H9 (cell line): Measurements from ENCODE around the gene LAMC1. TPM values are rescaled to one million over a fixed set of nuclear protein-coding genes. Genes with fewer than 3 reads are reported as not detected.

Source experiments
- DNase-seq: peaks from one replicate; pipeline ENCODE4 v3.0.0-alpha.2; 2017
- H2AFZ ChIP-seq: one replicate; pipeline ENCODE4 v1.6.1; 2013; ENCODE audit warnings: mild to moderate bottlenecking, low read length, control low read depth, moderate library complexity
- H2AK5ac ChIP-seq: 2 replicates; pipeline ENCODE4 v1.6.1; 2013; ENCODE audit warnings: low read length, control low read depth, mixed read lengths; ENCODE audit not compliant: insufficient read length
- H2BK120ac ChIP-seq: one replicate; pipeline ENCODE4 v1.6.1; 2013; ENCODE audit warnings: low read depth, mild to moderate bottlenecking, low read length, control low read depth, inconsistent platforms; ENCODE audit not compliant: poor library complexity, severe bottlenecking
- H2BK12ac ChIP-seq: 2 replicates; pipeline ENCODE4 v1.6.1; 2013; ENCODE audit warnings: low read length, control low read depth, mixed read lengths, low read depth; ENCODE audit not compliant: insufficient read length
- H2BK15ac ChIP-seq: 2 replicates; pipeline ENCODE4 v1.6.1; 2013; ENCODE audit warnings: low read depth, low read length, control low read depth
- H2BK20ac ChIP-seq: one replicate; pipeline ENCODE4 v1.6.1; 2013; ENCODE audit warnings: low read depth, mild to moderate bottlenecking, low read length, control low read depth, inconsistent platforms; ENCODE audit not compliant: poor library complexity, severe bottlenecking
- H2BK5ac ChIP-seq: 2 replicates; pipeline ENCODE4 v1.6.1; 2013; ENCODE audit warnings: low read length, control low read depth, mixed read lengths; ENCODE audit not compliant: insufficient read length
- H3K14ac ChIP-seq: 2 replicates; pipeline ENCODE4 v1.6.1; 2013; ENCODE audit warnings: low read length, control low read depth; ENCODE audit not compliant: insufficient read depth
- H3K18ac ChIP-seq: 2 replicates; pipeline ENCODE4 v1.6.1; 2013; ENCODE audit warnings: low read depth, mild to moderate bottlenecking, mixed read lengths, low read length, control low read depth; ENCODE audit not compliant: insufficient read length
- H3K23ac ChIP-seq: 2 replicates; pipeline ENCODE4 v1.6.1; 2013; ENCODE audit warnings: low read length, control low read depth, mixed read lengths, low read depth; ENCODE audit not compliant: insufficient read length
- H3K23me2 ChIP-seq: 2 replicates; pipeline ENCODE4 v1.6.1; 2013; ENCODE audit warnings: low read depth, mild to moderate bottlenecking, mixed read lengths, low read length, control low read depth; ENCODE audit not compliant: insufficient read length, poor library complexity, severe bottlenecking
- H3K27ac ChIP-seq: 2 replicates; pipeline ENCODE4 v1.5.1; 2013; ENCODE audit warnings: low read length, control low read depth, mixed read lengths, low read depth; ENCODE audit not compliant: insufficient read length
- H3K27me3 ChIP-seq: 2 replicates; pipeline ENCODE4 v1.6.1; 2013; ENCODE audit warnings: low read length, control low read depth, inconsistent platforms; ENCODE audit not compliant: insufficient read depth
- H3K4ac ChIP-seq: 2 replicates; pipeline ENCODE4 v1.6.1; 2013; ENCODE audit warnings: low read depth, mild to moderate bottlenecking, control low read depth, inconsistent platforms, low read length, moderate library complexity
- H3K4me1 ChIP-seq: 2 replicates; pipeline ENCODE4 v1.6.1; 2013; ENCODE audit warnings: low read length, control low read depth, inconsistent platforms; ENCODE audit not compliant: insufficient read depth
- H3K4me2 ChIP-seq: 2 replicates; pipeline ENCODE4 v1.6.1; 2013; ENCODE audit warnings: low read length, control low read depth, mixed read lengths; ENCODE audit not compliant: insufficient read length, insufficient read depth
- H3K56ac ChIP-seq: 2 replicates; pipeline ENCODE4 v1.6.1; 2013; ENCODE audit warnings: low read depth, mild to moderate bottlenecking, mixed read lengths, low read length, control low read depth; ENCODE audit not compliant: insufficient read length
- H3K79me1 ChIP-seq: 2 replicates; pipeline ENCODE4 v1.6.1; 2013; ENCODE audit warnings: low read depth, mild to moderate bottlenecking, moderate library complexity, low read length, control low read depth, inconsistent platforms; ENCODE audit not compliant: insufficient read depth, poor library complexity, severe bottlenecking
- H3K79me2 ChIP-seq: 2 replicates; pipeline ENCODE4 v1.6.1; 2013; ENCODE audit warnings: low read length, control low read depth, inconsistent platforms; ENCODE audit not compliant: insufficient read depth
- H3K9ac ChIP-seq: 2 replicates; pipeline ENCODE4 v1.6.1; 2013; ENCODE audit warnings: low read length, control low read depth, mixed read lengths; ENCODE audit not compliant: insufficient read length; ENCODE audit errors: extremely low read depth
- H3K9me3 ChIP-seq: one replicate; pipeline ENCODE4 v1.6.1; 2013; ENCODE audit warnings: low read depth, low read length, inconsistent platforms; ENCODE audit not compliant: control insufficient read depth
- H3T11ph ChIP-seq: one replicate; pipeline ENCODE4 v1.6.1; 2013; ENCODE audit warnings: mild to moderate bottlenecking, low read length, control low read depth, inconsistent platforms
- H4K20me1 ChIP-seq: one replicate; pipeline ENCODE4 v1.6.1; 2013; ENCODE audit not compliant: control insufficient read depth, insufficient read length, insufficient read depth
- H4K5ac ChIP-seq: 2 replicates; pipeline ENCODE4 v1.6.1; 2013; ENCODE audit warnings: low read depth, mild to moderate bottlenecking, mixed read lengths, low read length, control low read depth; ENCODE audit not compliant: insufficient read length
- H4K8ac ChIP-seq: replicated peaks from 2 replicates; pipeline ENCODE4 v1.6.1; 2013; ENCODE audit warnings: low read length, control low read depth, mixed read lengths, low read depth; ENCODE audit not compliant: insufficient read length
- H4K91ac ChIP-seq: 2 replicates; pipeline ENCODE4 v1.6.1; 2013; ENCODE audit warnings: low read depth, mild to moderate bottlenecking, moderate library complexity, mixed read lengths, low read length, control low read depth; ENCODE audit not compliant: insufficient read length
- H3K27ac Mint-ChIP-seq, 3 experiments: 2 replicates in 2 of 3; 3 replicates in 1 of 3; pipeline ENCODE4 v1.8.0; 2020 to 2021; ENCODE audit warnings: mixed read lengths in 3 of 3, mild to moderate bottlenecking in 1 of 3, moderate library complexity in 1 of 3
- H3K27me3 Mint-ChIP-seq: 2 replicates; pipeline ENCODE4 v1.8.0; 2021; ENCODE audit warnings: low read depth, mild to moderate bottlenecking, moderate library complexity, mixed read lengths
- H3K36me3 Mint-ChIP-seq, 3 experiments: 2 replicates in 2 of 3; 3 replicates in 1 of 3; pipeline ENCODE4 v1.8.0; 2020 to 2021; ENCODE audit warnings: low read depth in 3 of 3, mixed read lengths in 3 of 3; ENCODE audit not compliant: insufficient read depth in 1 of 3
- H3K4me1 Mint-ChIP-seq, 2 experiments: 2 replicates each; pipeline ENCODE4 v1.8.0; 2020; ENCODE audit warnings: mixed read lengths in 2 of 2
- H3K4me3 Mint-ChIP-seq, 2 experiments: 2 replicates in 1 of 2; 3 replicates in 1 of 2; pipeline ENCODE4 v1.8.0; 2020 to 2021; ENCODE audit warnings: mild to moderate bottlenecking in 2 of 2, mixed read lengths in 2 of 2, moderate library complexity in 1 of 2
- H3K9me3 Mint-ChIP-seq, 2 experiments: 2 replicates in 1 of 2; 3 replicates in 1 of 2; pipeline ENCODE4 v1.8.0; 2020; ENCODE audit warnings: mild to moderate bottlenecking in 2 of 2, mixed read lengths in 2 of 2, moderate library complexity in 1 of 2
- CTCF ChIP-seq: fragments of 200-600 bp; sonication (generic); conservative IDR thresholded peaks from 3 replicates; pipeline ENCODE4 v1.8.0; 2021; ENCODE audit warnings: antibody characterized with exemption, mild to moderate bottlenecking
- WGBS: extraction: QIAGEN DNeasy Blood & Tissue Kit; methylation state at CpG from one replicate; pipeline ENCODE4 v1.1.7; 2013; ENCODE audit warnings: missing lambda C conversion rate, low lambda C conversion rate, mixed read lengths; ENCODE audit not compliant: insufficient read length; ENCODE audit errors: extremely low coverage; 5-methylcytosine and 5-hydroxymethylcytosine counted together
- total RNA-seq: library from RNA; stranded (reverse); gene quantifications from 2 replicates; pipeline ENCODE4 v1.2.1, GENCODE V29; 2021

The LAMC1 gene
- total RNA-seq, 1 experiment from 2014 or later = 96.2 TPM

DNA sequence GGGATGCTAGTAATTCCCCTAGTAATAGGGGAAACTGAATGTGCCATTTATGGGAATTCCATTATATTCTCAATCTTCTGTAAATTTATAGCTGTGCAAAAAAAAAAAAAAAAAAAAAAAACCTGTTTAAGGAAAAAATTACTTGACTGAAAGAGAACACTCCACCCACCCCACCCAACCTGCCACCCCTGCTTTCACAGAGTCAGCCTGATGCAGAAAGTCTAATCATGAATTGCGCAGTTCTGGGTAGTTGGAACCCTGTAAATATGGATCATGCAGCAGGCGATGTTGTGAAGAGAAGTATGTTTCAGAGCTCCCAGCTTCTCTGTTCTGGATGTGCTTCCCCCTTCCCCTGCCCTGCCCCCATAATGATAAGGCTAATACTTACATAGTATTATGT lies 143.2 kb downstream of the LAMC1 start:
- Mint-ChIP-seq H3K4me3 (no peak overlapping the region), H3K4me1 (peaks cover 17 to 20% of the 10 kb centered on the region in 2 experiments), H3K36me3 (no peaks in the 10 kb centered on the region), H3K27ac (no peak overlapping the region), H3K27me3 (no peaks in the 10 kb centered on the region), H3K9me3 (no peaks in the 10 kb centered on the region)
- H2BK12ac ChIP-seq = no peak overlapping the region
- H2AFZ ChIP-seq = no peak overlapping the region
- H3K14ac ChIP-seq = no peak overlapping the region
- no CpG with 5 or more reads among the region's 2 CpGs for WGBS
- no peaks in the 10 kb centered on the region for H4K20me1 ChIP-seq
- no peaks in the 10 kb centered on the region for H3K23me2 ChIP-seq
- H3K4me1 ChIP-seq = no peaks in the 10 kb centered on the region; the same call in 1 of the 2 replicates
- no peak for DNase-seq
- no peak overlapping the region for H3K56ac ChIP-seq
- no peak overlapping the region for H4K5ac ChIP-seq
- no peak overlapping the region for H3K23ac ChIP-seq
- TF ChIP-seq CTCF = no peak
- H3K79me1 ChIP-seq = no peaks in the 10 kb centered on the region
- H3K79me2 ChIP-seq = no peaks in the 10 kb centered on the region
- H3K9me3 ChIP-seq = no peaks in the 10 kb centered on the region
- no peak overlapping the region for H3K27ac ChIP-seq
- H3K4ac ChIP-seq = no peak overlapping the region
- no peak overlapping the region for H3T11ph ChIP-seq
- no peak overlapping the region for H4K91ac ChIP-seq
- no peaks in the 10 kb centered on the region for H3K27me3 ChIP-seq
- H2BK20ac ChIP-seq = no peak overlapping the region
- no peak overlapping the region for H2BK15ac ChIP-seq
- H3K9ac ChIP-seq = no peak overlapping the region
- no peak overlapping the region for H2AK5ac ChIP-seq
- no peak overlapping the region for H2BK120ac ChIP-seq
- H3K18ac ChIP-seq = no peak overlapping the region
- H3K4me2 ChIP-seq = no peak overlapping the region
- H4K8ac ChIP-seq = no peak overlapping the region
- no peak overlapping the region for H2BK5ac ChIP-seq
